Esophagus squamous epithelium (tissue), 5 donors: ENCODE data around the gene COL7A1. TPM values are rescaled to one million over a fixed set of nuclear protein-coding genes. Genes with fewer than 3 reads are reported as not detected.

Source experiments
- DNase-seq: peaks from one replicate; lab custom pipeline; 2025; lab: John Stamatoyannopoulos, UW
- H3K27ac ChIP-seq, 4 donors: fragments of 200-600 bp; sonication (generic); one replicate each; pipeline ENCODE4 v1.5.1; 2016 to 2019; ENCODE audit warnings: mild to moderate bottlenecking in 1 of 4
- H3K27me3 ChIP-seq, 4 donors: fragments of 200-600 bp; sonication (generic); 1 replicate in 3 of 4; 2 replicates in 1 of 4; pipeline versions ENCODE4 v1.5.1 to v1.6.0; 2017 to 2021; ENCODE audit warnings: antibody characterized with exemption in 1 of 4
- H3K36me3 ChIP-seq, 3 donors: fragments of 200-600 bp; sonication (generic); one replicate each; pipeline ENCODE4 v1.5.1; 2016 to 2019
- H3K4me1 ChIP-seq, 3 donors: fragments of 200-600 bp; sonication (generic); one replicate each; pipeline ENCODE4 v1.5.1; 2017 to 2019
- H3K4me3 ChIP-seq, 4 donors: fragments of 200-600 bp; sonication (generic); 1 replicate in 3 of 4; 2 replicates in 1 of 4; pipeline ENCODE4 v1.5.1; 2016 to 2019; ENCODE audit warnings: mild to moderate bottlenecking in 2 of 4, moderate library complexity in 1 of 4
- H3K9me3 ChIP-seq, 3 donors: fragments of 200-600 bp; sonication (generic); one replicate each; pipeline ENCODE4 v1.5.1; 2016 to 2019
- POLR2A ChIP-seq, 4 donors: fragments of 450-650 bp; IDR thresholded peaks; one replicate each; pipeline ENCODE4 v1.6.1; 2017; ENCODE audit warnings: antibody characterized with exemption in 4 of 4, mild to moderate bottlenecking in 4 of 4, moderate library complexity in 3 of 4
- WGBS, 2 donors: methylation state at CpG; one replicate each; pipeline ENCODE4 v1.1.5; 2018; 5-methylcytosine and 5-hydroxymethylcytosine counted together
- intact Hi-C: fragments of 100-400 bp; cut with DNase I; formaldehyde crosslinking; loops from one replicate; pipeline ENCODE4 v1.15.0; 2022
- total RNA-seq, 4 donors: library from RNA; depleted of rRNA; stranded (reverse); fragments of >200 nt; gene quantifications; one replicate each; pipeline ENCODE4 v1.1.0, GENCODE V29; 2016
- TF ChIP-seq, protein P1 (sequence below), 6 experiments: fragments of 450-650 bp in 4 of 6; fragments of 200-600 bp in 2 of 6; sonication (generic) in 2 of 6; IDR thresholded peaks; one replicate each; pipeline ENCODE4 v1.5.1; 2016 to 2019; ENCODE audit warnings: antibody characterized with exemption in 6 of 6, mild to moderate bottlenecking in 4 of 6, moderate library complexity in 4 of 6
- donor health status: DM: yes; HTN: yes; CAD: no.

COL7A1 gene
- total RNA-seq, 4 donors from 2014 or later, result 52.8 to 125 (median 69.0) TPM

DNA sequence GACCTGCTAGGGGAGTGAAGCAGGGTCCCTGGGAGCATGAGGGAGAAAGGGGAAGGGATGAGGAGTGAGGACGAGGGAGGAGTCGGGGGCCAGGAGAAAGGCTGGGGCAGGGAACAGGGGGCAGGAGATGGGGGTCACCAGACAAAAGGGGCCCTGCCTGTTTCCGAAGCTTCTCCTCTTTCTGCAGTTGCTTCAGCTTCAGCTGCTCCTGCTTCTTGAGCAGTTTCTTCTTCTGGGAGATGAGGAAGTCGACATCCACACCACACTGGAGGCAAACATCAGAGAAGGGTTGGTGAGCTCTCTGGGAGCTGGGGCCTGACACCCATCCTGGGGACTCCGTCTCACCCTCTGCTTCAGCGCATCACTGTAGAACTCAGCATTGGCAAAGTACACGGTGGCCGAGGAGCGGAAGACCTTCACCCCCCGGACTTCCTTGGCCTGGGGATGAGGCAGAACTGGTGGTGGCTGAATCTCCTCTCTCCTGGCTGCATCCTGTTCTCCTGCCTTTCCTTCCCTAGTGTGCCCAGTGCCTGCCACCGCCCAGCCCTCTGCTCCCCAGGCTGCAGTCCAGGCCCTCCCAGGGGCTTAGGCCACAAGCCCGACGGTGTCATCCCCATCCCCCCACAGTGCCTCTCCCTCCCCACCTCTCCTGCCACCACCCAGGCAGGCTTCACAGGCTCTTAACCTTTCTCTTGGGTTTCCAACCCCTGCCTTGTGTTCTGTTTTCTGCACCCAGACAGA lies 33.3 kb upstream of the COL7A1 start:
- H3K36me3 ChIP-seq, result peaks cover 0 to 83% (median 6%) of the 10 kb centered on the region in 3 donors
- WGBS, 2 donors, result 76 to 80% methylated on average over 8 to 13 of the region's 13 CpGs

GRCh38 chr3:48625600-48625999 lies 30.5 kb upstream of the COL7A1 start:
- no peak for DNase-seq
- H3K4me1 ChIP-seq, result no peaks in the 10 kb centered on the region
- intact Hi-C loops, result no loop called here
- H3K27ac ChIP-seq, result no peak overlapping the region
- no peaks in the 10 kb centered on the region for H3K27me3 ChIP-seq
- no peak overlapping the region for H3K4me3 ChIP-seq
- H3K9me3 ChIP-seq, result no peaks in the 10 kb centered on the region
- 60% methylated on average over 1 of the region's 6 CpGs; no CpG with 5 or more reads in 1 of the 2 donors for WGBS, 2 donors
- no peak for TF ChIP-seq POLR2A (IDR thresholded peaks at IDR 0.05)
- TF ChIP-seq, protein P1, sequence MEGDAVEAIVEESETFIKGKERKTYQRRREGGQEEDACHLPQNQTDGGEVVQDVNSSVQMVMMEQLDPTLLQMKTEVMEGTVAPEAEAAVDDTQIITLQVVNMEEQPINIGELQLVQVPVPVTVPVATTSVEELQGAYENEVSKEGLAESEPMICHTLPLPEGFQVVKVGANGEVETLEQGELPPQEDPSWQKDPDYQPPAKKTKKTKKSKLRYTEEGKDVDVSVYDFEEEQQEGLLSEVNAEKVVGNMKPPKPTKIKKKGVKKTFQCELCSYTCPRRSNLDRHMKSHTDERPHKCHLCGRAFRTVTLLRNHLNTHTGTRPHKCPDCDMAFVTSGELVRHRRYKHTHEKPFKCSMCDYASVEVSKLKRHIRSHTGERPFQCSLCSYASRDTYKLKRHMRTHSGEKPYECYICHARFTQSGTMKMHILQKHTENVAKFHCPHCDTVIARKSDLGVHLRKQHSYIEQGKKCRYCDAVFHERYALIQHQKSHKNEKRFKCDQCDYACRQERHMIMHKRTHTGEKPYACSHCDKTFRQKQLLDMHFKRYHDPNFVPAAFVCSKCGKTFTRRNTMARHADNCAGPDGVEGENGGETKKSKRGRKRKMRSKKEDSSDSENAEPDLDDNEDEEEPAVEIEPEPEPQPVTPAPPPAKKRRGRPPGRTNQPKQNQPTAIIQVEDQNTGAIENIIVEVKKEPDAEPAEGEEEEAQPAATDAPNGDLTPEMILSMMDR (IDR thresholded peaks at IDR 0.05), result no peak
- H3K36me3 ChIP-seq, result peaks cover 0 to 55% (median 6%) of the 10 kb centered on the region in 3 donors

More for the DNA sequence above, 33.3 kb upstream of the COL7A1 start:
- intact Hi-C loops, result no loop called here
- no peak for TF ChIP-seq POLR2A (IDR thresholded peaks at IDR 0.05)
- TF ChIP-seq, protein P1 (IDR thresholded peaks at IDR 0.05), result no peak
- Histone ChIP-seq H3K4me1 (peaks cover 0 to 2% (median 0%) of the 10 kb centered on the region in 3 donors), H3K27ac (no peak overlapping the region), H3K27me3 (no peaks in the 10 kb centered on the region), H3K4me3 (no peak overlapping the region), H3K9me3 (no peaks in the 10 kb centered on the region)
- no peak for DNase-seq

- TF ChIP-seq, protein P1 (IDR thresholded peaks at IDR 0.05), result no peak
- TF ChIP-seq POLR2A (IDR thresholded peaks at IDR 0.05), result no peak
- Histone ChIP-seq H3K4me3 (no peak overlapping the region), H3K9me3 (no peaks in the 10 kb centered on the region), H3K36me3 (peaks cover 0 to 47% (median 6%) of the 10 kb centered on the region in 3 donors), H3K27me3 (no peaks in the 10 kb centered on the region), H3K27ac (no peak overlapping the region), H3K4me1 (no peaks in the 10 kb centered on the region)
- 90 to 92% methylated on average over 7 to 8 of the region's 10 CpGs for WGBS, 2 donors
- DNase-seq, result no peak
- intact Hi-C loops, result no loop called here
These were observed 29.6 kb upstream of the COL7A1 start for GRCh38 chr3:48624767-48625166.

GRCh38 chr3:48623851-48624547 lies 28.9 kb upstream of the COL7A1 start:
- TF ChIP-seq POLR2A (IDR thresholded peaks at IDR 0.05), result no peak
- TF ChIP-seq, protein P1 (IDR thresholded peaks at IDR 0.05), result no peak
- H3K27ac ChIP-seq, result no peak overlapping the region
- H3K36me3 ChIP-seq, result peaks cover 0 to 41% (median 6%) of the 10 kb centered on the region in 3 donors
- H3K9me3 ChIP-seq, result no peaks in the 10 kb centered on the region
- H3K27me3 ChIP-seq, result no peaks in the 10 kb centered on the region
- no peaks in the 10 kb centered on the region for H3K4me1 ChIP-seq
- no peak for DNase-seq
- WGBS, 2 donors, result 74 to 81% methylated on average over 3 to 5 of the region's 6 CpGs
- intact Hi-C loops, result no loop called here
- no peak overlapping the region for H3K4me3 ChIP-seq

- 100% methylated on average over 4 to 5 of the region's 19 CpGs for WGBS, 2 donors
These were observed 26.3 kb upstream of the COL7A1 start, which contains the start of gene TMEM89 for GRCh38 chr3:48621461-48621869. Gene TMEM89, minus strand, starts transcription at chr3:48621769. Its CDS starts 13 bp downstream, at chr3:48621756.

More at GRCh38 chr3:48621461-48621869, 26.3 kb upstream of the COL7A1 start, which contains the start of gene TMEM89:
- peaks cover 0 to 22% (median 13%) of the 10 kb centered on the region in 3 donors for H3K9me3 ChIP-seq
- H3K27ac ChIP-seq, result no peak within 1 kb of the TSS
- intact Hi-C loops, result no loop called here
- peaks cover 0 to 15% (median 3%) of the 10 kb centered on the region in 3 donors for H3K36me3 ChIP-seq
- H3K27me3 ChIP-seq, result no peaks in the 10 kb centered on the region
- no peaks in the 10 kb centered on the region for H3K4me1 ChIP-seq
- no peak for DNase-seq
- no peak for TF ChIP-seq POLR2A (IDR thresholded peaks at IDR 0.05)
- TF ChIP-seq, protein P1 (IDR thresholded peaks at IDR 0.05), result no peak
- no peak within 1 kb of the TSS for H3K4me3 ChIP-seq
